GM12878 (cell line): ENCODE measurements around the gene ERVFRD-1. TPM values are rescaled to one million over a fixed set of nuclear protein-coding genes. Genes with fewer than 3 reads are reported as not detected.

Source experiments
- ASH2L ChIP-seq: fragments of 300-600, 200-600 bp; sonication (generic); IDR thresholded peaks from 2 replicates; pipeline ENCODE4 v1.6.1; 2017; ENCODE audit warnings: low read depth, mild to moderate bottlenecking, borderline replicate concordance
- ATF2 ChIP-seq: IDR thresholded peaks from 2 replicates; pipeline ENCODE4 v1.6.1; 2012; ENCODE audit warnings: low read length, inconsistent platforms
- ATF3 ChIP-seq: IDR thresholded peaks from 2 replicates; pipeline ENCODE4 v1.6.1; 2011; ENCODE audit warnings: low read depth, mild to moderate bottlenecking, low read length, moderate library complexity, borderline replicate concordance; ENCODE audit errors: extremely low read depth
- BCLAF1 ChIP-seq: fragments of 450-650 bp; IDR thresholded peaks from 2 replicates; pipeline ENCODE4 v1.6.1; 2017; ENCODE audit warnings: antibody characterized with exemption, mild to moderate bottlenecking, moderate library complexity
- CBX3 ChIP-seq: fragments of 200-600 bp; sonication (generic); IDR thresholded peaks from 2 replicates; pipeline ENCODE4 v1.6.1; 2016; ENCODE audit warnings: low read depth, borderline replicate concordance
- CUX1 ChIP-seq: IDR thresholded peaks from 2 replicates; pipeline ENCODE4 v1.6.1; 2012; ENCODE audit warnings: improper control_type of control experiment, low read depth, low read length; ENCODE audit not compliant: insufficient replicate concordance
- FOXK2 ChIP-seq: fragments of 450-650 bp; IDR thresholded peaks from 2 replicates; pipeline ENCODE4 v1.6.1; 2017; ENCODE audit warnings: mild to moderate bottlenecking, moderate library complexity
- GABPA ChIP-seq: IDR thresholded peaks from 2 replicates; pipeline ENCODE4 v1.6.1; 2014; ENCODE audit warnings: antibody characterized with exemption, low read depth, mild to moderate bottlenecking, inconsistent platforms
- IRF4 ChIP-seq: IDR thresholded peaks from 2 replicates; pipeline ENCODE4 v1.6.1; 2011; ENCODE audit warnings: low read depth, low read length
- JUNB ChIP-seq: IDR thresholded peaks from 2 replicates; pipeline ENCODE4 v1.6.1; 2016; ENCODE audit warnings: antibody characterized with exemption, mild to moderate bottlenecking
- MEF2B ChIP-seq: fragments of 450-650 bp; IDR thresholded peaks from 2 replicates; pipeline ENCODE4 v1.6.1; 2018; ENCODE audit warnings: mild to moderate bottlenecking, moderate library complexity; ENCODE audit not compliant: partially characterized antibody, poor library complexity, severe bottlenecking
- NR2C2 ChIP-seq: IDR thresholded peaks from 2 replicates; pipeline ENCODE4 v1.6.1; 2011; ENCODE audit warnings: borderline replicate concordance, low read depth; ENCODE audit not compliant: control insufficient read depth, insufficient read length
- PAX5 ChIP-seq: IDR thresholded peaks from 2 replicates; pipeline ENCODE4 v1.6.1; 2011; ENCODE audit warnings: low read depth, low read length, borderline replicate concordance
- RUNX3 ChIP-seq: IDR thresholded peaks from 2 replicates; pipeline ENCODE4 v1.6.1; 2012; ENCODE audit warnings: low read length, inconsistent platforms
- TAF1 ChIP-seq: IDR thresholded peaks from 2 replicates; pipeline ENCODE4 v1.6.1; 2011; ENCODE audit warnings: mild to moderate bottlenecking, low read depth, low read length, borderline replicate concordance
- USF1 ChIP-seq: IDR thresholded peaks from 2 replicates; pipeline ENCODE4 v1.6.1; 2011; ENCODE audit warnings: borderline replicate concordance, low read depth, mild to moderate bottlenecking, moderate library complexity, mixed read lengths, low read length; ENCODE audit not compliant: insufficient read depth; ENCODE audit errors: extremely low read length
- YY1 ChIP-seq: IDR thresholded peaks from 2 replicates; pipeline ENCODE4 v1.6.1; 2011; ENCODE audit warnings: low read depth, mild to moderate bottlenecking, low read length
- ZNF274 ChIP-seq: IDR thresholded peaks from one replicate; pipeline ENCODE4 v1.8.0; 2011; ENCODE audit not compliant: insufficient read length, insufficient read depth
- polyA plus RNA-seq, 11 experiments: library from polyadenylated mRNA; depleted of rRNA in 4 of 11; unstranded in 6 of 11; stranded (reverse) in 5 of 11; fragments of >200 nt; fragmentation: Nextera tagmentation in 4 of 11; fragmentation: Illumina TruSeq in 1 of 11; extraction: Ambion mirVana in 4 of 11; extraction: Trizol in 1 of 11; gene quantifications; 1 replicate in 1 of 11; 2 replicates in 10 of 11; pipeline versions ENCODE4 v1.2.1 to v1.2.3, GENCODE V29; 2011 to 2016; ENCODE audit warnings: inconsistent platforms in 2 of 11, missing spikeins in 2 of 11, low read depth in 1 of 11
- total RNA-seq, 4 experiments: library from RNA; depleted of rRNA in 3 of 4; stranded (reverse); fragments of >200 nt in 3 of 4; fragmentation: Illumina TruSeq in 1 of 4; extraction: Trizol in 1 of 4; gene quantifications; 2 replicates each; pipeline versions ENCODE4 v1.2.1 to v1.2.3, GENCODE V29; 2013 to 2021

ERVFRD-1 gene
- total and polyA plus RNA-seq, 10 of the 15 experiments (the other 5 are each of a cell fraction or from before 2014, with no cell fraction given): 0.03 to 0.11 (median 0.07) TPM; not detected in 7

GRCh38 chr6:11139051-11139960 is 27.8 kb upstream of the ERVFRD-1 start (continued):
- no peak for TF ChIP-seq ASH2L
- TF ChIP-seq CUX1: no peak
- no peak for TF ChIP-seq ZNF274
- TF ChIP-seq PAX5: no peak
- no peak for TF ChIP-seq TAF1
- peak; percentile 83 for TF ChIP-seq JUNB
- no peak for TF ChIP-seq NR2C2
- TF ChIP-seq MEF2B: no peak
- TF ChIP-seq FOXK2: no peak
- peak; percentile 32; the same call in 1 of the 2 replicates for TF ChIP-seq IRF4
- no peak for TF ChIP-seq USF1
- TF ChIP-seq CBX3: no peak
- TF ChIP-seq YY1: peak; percentile 69; the same call in 1 of the 2 replicates
- TF ChIP-seq RUNX3: peak; percentile 37; the same call in 1 of the 2 replicates
- TF ChIP-seq BCLAF1: no peak
- TF ChIP-seq ATF2: peak; percentile 49; the same call in 1 of the 2 replicates
- TF ChIP-seq GABPA: no peak
- no peak for TF ChIP-seq ATF3
